Ramos (cell line): ENCODE results near the gene EHMT1.

Source experiments
- in situ Hi-C: fragments of 300-500 bp; cut with MboI; formaldehyde crosslinking; loops from one replicate; pipeline ENCODE4 v1.14.3; 2022; ENCODE audit warnings: low sequenced_read_pairs; ENCODE audit not compliant: unreplicated experiment

The EHMT1 gene

DNA sequence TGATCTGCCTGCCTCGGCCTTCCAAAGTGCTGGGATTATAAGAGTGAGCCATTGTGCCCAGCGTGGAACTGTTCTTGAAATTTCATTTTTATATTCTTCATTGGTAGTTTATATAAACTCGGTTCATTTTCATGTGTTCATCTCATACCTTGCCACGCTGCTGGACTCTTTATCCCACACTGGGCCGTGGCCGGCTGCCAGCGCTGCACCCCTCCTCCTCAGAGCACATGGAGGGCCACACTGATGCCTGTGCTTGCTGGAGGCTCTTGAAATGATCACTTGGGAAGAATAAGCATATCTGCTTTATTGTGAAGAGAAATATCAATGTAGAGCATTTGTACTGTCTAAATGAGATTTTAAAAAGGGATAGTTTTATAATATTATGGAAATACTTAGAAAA lies 69.5 kb downstream of the EHMT1 start:
- in situ Hi-C loops, result no loop called here

DNA sequence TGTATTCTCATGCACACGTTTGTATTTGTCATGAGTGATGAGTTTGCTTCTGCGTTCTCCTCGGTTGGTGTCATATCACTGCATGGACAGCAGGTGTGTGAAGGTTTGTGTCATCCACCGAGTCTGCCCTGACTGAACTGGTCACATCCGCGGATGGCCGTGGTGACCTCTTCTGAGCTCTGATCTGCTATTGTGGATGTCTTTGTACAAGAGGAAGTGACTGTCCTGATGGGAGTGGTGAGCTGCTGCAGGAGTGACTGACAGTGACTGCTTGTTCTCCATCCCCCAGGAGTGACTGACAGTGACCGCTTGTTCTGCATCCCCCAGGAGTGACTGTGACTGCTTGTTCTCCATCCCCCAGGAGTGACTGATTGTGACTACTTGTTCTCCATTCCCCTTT lies 69.9 kb downstream of the EHMT1 start:
- in situ Hi-C loops, result no loop called here

DNA sequence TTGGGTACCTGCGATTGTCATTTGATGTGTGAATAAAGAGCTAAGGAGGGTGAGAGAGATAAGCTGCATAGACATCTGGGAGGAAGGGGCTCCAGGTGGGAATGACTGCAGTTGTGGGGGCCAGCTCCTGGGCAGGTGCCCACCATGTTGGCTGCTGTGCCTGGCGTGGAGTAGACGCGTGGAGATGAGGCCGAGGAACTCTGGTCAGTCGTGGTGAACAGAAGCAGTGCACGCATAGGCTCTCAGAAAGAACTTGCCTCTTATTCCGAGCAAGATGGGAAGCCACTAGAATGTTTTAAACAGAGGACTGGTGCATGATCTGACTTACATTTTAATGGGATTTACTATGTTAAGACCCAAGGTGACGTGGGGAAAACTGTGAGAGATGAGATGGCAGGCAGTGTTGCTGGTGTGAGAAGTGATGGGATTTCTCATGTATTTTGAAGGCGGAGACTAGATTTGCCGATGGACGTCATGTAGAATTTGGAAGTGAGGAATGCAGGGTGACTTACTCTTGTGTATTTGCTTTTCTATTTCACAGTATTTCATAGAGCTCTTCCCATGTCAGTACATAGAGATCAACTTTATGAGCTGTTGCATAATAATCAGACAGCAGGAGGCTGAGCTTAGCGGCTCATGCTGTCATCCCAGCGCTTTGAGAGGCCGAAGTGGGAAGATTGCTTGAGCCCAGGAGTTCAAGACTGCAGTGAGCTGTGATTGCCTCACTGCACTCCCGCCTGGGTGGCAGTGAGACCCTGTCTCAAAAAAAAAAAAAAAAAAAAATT lies 71.1 kb downstream of the EHMT1 start:
- in situ Hi-C loops, result no loop called here

DNA sequence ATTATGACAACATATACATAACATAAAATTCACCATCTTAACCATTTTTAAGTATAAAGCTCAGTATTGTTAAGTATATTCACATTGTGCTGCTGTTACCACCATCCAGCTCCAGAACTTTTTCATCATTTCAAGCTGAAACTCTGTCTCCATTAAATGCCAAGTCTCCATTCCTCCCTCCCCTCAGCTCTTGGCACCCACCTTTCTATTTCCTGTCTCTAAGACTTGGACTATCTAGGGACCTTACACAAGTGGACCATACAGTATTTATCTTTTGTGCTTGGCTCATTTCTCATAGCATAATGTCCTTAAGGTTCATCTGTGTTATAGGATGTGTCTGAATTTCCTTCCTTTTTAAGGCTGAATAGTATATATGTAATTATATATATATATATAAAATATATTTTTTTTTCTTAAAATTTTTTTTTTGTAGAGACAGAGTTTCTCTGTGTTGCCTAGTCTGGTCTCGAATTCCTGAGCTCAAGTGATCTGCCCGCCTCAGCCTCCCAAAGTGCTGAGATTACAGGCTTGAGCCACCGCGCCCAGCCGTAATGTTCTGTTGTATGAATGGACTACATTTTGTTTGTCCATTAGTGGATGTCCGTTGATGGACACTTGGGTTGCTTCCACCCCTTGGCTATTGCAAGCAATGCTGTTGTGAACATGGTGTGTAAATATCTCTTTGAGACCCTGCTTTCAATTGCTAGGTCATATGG lies 72.3 kb downstream of the EHMT1 start:
- in situ Hi-C loops, result no loop called here

DNA sequence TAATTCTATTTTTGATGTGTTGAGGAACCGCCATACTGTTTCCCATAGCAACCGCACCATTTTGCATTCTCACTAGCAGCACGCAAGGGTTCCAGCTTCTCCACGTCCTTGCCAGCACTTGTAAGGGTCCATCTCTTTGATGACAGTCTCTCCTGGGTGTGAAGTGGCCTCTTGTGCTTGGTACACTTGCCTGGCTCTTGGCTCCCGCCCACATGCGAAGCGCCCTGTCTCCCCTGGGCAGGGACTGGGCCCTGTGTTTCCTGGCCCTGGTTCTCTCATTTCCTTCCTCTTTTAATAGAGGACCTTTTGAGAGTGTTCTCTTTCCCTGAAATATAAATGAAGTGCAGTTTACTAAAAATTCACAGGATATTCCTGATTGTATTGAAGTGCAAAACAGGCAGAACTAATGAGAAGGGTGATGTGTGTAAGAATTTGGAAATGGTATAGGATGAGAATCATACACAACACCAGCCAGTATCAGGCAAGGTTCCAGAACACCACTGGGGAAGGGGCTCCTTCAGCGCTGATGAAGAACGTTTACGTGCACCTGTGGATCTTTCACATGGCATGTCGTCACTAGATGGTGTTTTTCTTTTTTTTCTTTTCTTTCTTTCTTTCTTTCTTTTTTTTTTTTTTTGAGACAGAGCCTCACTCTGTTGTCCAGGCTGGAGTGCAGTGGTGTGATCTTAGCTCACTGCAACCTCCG lies 73.0 kb downstream of the EHMT1 start:
- in situ Hi-C loops, result no loop called here

DNA sequence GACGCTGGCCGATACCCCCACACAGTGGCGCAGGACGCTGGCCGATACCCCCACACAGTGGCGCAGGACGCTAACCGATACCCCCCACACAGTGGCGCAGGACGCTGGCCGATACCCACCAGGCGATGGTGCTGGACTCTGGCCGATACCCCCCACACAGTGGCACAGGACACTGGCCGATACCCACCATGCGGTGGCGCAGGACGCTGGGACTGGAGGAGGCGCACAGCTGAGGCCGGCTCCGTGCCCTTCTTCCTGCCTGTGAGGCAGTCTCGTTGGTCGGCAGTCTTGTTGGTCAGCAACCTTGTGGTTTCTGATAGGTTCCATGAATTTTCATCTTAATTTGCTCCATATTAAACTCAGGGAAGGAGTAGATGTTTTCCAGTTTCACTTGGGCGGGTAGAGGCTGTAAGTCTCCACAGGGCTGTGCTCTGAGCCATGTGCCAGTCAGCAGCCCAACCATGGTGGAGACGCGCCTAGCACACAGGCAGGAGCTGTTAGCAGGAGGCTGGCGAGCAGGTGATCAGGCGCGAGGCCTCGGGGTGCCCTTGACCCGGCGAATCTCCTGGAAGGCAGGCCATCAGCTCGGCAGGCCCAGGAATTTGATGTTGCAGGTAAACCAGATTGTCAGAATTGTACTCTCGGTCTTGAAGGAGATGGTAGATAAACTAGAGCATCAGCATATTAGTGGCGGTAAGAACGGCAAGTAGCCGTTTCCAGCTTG lies 75.6 kb downstream of the EHMT1 start:
- in situ Hi-C loops, result no loop called here

DNA sequence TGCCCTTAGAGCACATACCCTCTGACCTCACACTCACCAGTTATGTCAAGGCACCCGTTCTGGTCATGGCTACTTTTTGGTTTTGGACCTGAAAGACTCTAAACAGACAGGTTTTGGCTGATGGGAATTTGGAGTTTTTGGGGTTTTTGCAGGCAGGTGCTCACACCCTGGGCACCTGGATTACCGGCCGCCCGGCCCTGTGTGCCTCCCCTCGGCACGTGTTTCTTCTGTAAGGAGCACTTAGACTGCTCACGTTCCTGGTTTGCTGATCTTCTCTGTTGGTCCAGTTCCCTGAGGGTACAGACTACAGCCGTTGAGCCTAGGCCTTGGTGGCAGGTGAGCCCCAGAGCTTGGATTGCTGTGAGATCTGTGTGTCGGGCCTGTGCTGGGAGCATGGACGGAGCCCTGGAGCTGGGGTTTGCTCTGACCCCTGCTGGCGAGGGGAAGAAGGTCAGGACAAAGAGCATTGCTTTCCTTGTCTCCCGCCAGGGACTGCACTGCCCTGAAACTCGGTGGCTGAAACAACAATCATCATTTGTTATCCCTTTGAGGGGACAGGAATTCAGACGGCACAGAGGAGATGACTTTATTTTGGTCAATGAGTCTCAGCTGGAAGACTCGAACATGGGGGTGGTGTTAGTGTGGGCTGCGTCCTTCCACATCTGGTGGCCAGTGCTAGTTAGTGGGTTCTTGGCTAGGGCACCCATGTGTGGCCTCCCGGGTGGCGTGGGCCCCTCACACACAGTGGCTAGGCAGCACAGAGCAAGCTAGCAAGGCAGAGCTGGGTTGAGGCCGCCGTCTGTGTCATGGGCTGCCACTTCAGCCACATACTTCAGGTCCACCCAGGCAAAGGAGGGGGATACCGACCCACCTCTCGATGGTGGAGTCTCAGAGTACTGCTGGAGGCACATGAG lies 76.4 kb downstream of the EHMT1 start:
- in situ Hi-C loops, result no loop called here

DNA sequence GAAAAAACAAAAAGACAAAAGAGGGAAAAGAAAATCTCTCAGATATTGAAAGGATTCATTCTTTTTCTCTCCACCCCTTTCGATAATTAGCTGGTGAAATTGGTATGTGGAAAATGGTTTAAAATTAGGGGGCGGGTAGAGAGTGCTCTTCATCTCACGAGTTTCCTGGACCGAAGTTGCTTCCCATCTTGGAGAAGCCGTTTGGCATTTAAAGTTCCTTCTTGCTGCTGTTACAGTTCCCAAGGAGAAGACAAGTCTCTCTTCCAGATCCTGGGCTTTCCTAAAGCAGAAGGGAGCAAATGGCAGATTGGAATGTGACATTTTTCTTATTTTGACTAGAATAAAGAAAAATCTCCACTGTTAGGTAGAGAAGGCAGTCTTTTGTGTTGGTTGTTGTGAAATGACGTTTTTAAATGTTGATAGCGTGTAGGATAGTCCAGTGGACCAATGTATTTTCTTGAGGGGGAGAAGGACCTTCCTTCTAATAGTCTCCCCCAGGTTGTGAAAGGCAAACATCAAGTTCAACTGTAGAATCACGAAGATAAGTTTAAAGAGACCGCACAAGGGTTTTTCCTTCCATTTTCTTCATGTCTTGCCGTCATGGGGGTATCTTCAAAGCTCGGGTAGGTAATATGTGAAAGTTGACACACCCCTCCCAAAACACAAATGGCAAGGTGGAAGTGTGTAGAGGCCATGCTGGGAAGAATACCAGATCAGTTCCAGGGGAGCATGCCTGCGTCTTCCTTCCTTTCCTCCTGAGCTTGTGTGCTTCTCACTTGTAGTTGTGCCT lies 77.5 kb downstream of the EHMT1 start:
- in situ Hi-C loops, result no loop called here

DNA sequence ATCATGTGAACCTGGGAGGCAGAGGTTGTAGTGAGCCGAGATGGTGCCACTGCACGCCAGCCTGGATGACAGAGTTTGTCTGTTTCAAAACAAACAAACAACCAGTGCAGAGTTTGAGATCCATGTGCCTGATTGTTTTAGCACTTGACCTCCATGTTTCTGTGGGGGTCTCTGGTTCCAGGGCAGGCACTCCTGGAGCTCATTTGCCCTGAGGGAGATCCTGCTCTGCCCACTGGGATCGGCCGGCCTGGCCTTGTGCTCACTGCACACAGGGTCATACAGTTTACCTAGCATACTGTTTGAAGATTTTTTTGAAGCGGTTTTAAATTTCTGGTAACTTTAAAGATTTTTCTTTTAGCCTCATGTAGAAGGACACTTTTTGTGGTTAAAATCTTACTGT lies 78.4 kb downstream of the EHMT1 start:
- in situ Hi-C loops, result no loop called here

DNA sequence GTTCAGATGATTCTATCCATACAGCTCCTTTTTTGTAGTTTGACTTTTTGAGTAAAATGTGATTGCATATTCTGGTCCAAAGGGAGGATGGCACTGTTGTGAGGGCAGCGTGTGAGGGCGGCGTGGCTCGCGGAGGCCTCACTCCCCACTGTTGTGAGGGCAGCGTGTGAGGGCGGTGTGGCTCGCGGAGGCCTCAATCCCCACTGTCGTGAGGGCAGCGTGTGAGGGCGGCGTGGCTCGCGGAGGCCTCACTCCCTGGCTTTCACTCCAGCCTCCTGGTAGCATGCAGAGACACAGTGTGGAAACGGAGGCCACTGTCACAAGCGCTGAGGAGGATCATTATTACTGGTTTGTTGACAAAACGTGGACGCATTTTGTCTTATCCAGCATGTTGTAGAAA lies 79.0 kb downstream of the EHMT1 start:
- in situ Hi-C loops, result no loop called here

DNA sequence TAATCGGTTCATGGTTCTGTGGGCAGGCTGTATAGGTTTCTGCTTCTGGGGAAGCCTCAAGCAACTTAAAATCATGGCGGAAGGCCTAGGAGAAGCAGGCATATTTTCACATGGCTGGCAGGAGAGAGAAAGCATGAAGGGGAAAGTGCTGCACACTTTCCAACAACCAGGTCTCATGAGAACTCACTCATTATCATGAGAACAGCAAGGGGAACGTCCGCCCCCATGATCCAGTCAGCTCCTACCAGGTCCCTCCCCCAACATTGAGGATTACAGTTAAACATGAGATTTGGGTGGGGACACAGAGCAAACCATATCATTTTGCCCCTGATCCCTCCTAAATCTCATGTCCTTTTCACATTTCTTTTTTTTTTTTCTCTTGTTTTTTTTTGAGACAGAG lies 82.1 kb downstream of the EHMT1 start:
- in situ Hi-C loops, result no loop called here

DNA sequence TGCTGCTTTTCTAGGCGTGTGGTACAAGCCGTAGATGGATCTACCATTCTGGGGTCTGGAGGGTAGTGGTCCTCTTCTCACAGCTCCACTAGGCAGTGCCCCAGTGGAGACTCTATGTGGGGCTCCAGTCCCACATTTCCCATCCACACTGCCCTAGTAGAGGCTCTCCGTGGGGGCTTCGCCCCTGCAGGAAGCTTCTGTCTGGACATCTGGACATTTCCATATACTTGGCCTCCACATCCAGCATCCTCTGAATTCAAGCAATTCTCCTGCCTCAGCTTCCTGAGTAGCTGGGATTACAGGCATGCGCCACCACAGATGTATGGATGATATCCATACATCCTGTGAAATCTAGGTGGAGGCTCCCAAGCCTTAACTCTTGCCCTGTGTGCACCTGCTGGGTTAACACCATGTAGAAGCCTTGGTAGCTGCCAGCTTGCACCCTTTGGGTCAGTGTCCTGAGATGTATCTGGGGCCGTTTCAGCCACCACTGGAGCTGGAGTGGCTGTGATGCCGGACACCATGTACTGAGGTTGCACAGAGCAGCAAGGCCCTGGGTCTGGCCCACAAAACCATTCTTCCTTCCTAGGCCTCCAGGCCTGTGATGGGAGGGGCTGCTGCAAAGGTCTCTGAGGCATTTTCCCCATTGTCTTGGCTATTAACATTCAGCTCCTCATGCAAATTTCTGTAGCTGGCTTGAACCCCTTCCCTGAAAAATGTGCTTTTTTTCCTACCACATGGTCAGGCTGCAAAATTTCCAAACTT lies 84.0 kb downstream of the EHMT1 start:
- in situ Hi-C loops, result no loop called here

DNA sequence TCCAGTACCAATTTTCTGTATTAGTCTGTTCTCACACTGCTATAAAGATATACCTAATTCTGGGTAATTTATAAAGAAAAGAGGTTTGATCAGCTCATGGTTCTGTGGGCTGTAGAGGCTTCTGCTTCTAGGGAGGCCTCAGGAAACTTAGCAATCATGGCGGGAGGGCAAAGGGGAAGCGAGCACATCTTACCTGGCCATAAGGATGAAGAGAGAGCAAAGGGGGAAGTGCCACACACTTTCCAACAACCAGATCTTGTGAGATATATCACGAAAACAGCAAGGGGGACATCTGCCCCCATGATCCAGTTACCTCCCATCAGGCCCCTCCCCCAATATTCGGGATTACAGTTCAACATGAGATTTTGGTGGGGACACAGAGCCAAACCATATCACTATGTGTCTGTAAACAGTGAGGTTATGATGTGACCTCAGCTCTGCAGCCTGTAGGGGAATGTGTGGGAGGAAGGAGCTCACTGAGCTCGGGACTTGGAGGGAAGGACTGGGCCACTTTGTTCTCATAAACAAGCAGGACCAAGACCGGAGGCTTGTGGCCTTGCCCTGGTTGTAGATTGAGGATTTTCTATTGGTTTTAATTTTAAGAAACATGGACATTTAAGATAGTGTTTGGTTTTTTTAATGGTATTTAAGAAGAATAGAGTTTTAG lies 85.2 kb downstream of the EHMT1 start:
- in situ Hi-C loops, result no loop called here

DNA sequence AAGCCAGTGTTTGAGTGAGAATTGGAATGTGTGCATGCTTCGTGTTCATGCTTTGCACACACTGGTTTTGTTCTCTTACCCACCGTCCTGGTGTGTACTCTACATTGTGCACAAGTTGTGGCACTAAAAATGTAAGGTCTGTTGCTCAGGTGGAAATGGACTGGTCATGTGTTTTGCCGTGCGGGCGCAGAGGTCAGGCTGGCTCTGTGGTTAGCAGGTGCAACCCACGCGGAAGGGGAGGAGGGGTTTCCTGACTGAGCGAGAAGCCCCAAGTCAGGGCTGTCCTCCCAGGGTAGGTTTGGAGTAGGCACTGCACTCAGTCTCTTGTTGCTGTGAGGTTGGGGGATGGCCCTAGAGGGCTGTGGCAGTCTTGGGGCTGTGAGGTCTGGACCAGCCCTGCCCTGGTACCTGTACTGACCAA lies 86.6 kb downstream of the EHMT1 start:
- in situ Hi-C loops, result no loop called here

DNA sequence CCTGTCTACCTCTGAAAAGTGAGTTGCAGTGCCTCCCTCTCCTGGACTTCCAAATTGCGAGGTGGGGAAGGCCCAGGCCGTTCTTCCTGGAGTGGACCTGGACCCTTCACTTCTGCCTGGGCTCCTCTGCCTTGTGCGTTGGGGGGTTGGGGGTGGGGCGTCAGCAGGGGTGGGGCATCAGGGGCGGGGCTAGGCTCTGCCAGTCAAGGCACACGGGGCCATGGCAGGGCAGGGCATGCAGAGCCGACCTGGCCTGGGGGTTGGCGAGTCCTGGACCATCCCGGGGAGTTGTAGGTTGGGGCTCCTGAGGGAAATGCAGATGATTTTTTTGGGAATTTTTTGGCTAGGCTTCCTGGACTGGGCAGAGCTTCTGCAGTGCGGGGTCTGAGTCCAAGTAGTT lies 87.1 kb downstream of the EHMT1 start:
- in situ Hi-C loops, result no loop called here

DNA sequence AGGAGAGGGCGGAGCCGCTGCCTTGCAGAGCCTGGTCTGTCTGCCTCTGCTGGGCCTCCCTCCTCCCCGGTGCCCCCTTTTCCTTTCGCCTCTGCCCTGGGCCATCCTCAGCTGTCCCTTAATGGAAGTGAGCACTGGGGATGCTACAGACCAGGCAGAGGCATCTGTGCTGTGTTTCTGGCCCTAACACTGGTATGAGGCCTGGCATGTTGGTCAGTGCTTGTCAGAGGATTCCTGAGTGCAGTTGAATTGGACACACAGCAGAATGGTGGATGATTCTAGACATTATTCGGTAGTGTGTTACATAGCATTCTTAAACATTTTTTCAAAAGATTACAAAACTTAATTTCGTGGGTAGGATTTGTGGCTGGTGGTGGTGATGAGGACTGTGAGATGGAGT lies 88.6 kb downstream of the EHMT1 start:
- in situ Hi-C loops, result no loop called here

DNA sequence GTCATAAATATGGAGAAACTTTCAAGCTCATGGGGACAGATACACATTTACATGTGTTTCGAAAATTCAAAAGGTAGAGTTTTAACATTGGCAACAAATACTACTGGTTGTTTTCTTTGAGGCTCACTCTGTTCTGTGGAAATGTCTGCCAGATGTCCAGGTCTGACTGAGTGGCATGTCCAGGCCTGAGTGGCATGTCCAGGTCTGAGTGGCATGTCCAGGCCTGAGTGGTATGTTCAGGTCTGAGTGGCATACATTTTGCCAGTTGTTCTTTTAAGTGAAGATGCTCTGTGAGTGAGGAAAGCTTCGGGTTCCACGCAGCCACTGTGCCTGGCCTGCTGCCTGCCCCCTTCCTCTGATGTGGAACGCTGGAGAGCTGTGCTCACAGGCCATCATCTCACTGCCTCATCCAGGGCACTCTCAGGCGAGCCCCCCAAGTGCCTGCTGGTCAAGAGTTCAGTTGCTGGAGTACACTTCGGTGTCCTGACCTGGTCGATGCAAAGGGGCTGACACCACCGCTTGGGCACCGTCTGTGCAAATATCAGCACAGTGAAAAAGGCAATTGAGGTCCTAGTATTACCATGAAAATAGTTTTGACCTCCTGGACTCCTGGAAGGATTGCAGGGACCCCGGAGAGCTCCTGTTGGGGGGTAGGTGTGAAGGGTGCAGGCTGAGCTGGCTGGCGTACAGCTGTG lies 89.9 kb downstream of the EHMT1 start:
- in situ Hi-C loops, result no loop called here
